NCI-H2196 (cell line): Measurements from ENCODE around the gene SLC22A12.

Experiments used
- DNase-seq: peaks from one replicate; lab custom pipeline; 2025; ENCODE audit not compliant: unreplicated experiment; lab: John Stamatoyannopoulos, UW

The SLC22A12 gene

GRCh38 chr11:64642871-64643255 lies 51.8 kb downstream of the SLC22A12 start:
- no peak for DNase-seq

DNA sequence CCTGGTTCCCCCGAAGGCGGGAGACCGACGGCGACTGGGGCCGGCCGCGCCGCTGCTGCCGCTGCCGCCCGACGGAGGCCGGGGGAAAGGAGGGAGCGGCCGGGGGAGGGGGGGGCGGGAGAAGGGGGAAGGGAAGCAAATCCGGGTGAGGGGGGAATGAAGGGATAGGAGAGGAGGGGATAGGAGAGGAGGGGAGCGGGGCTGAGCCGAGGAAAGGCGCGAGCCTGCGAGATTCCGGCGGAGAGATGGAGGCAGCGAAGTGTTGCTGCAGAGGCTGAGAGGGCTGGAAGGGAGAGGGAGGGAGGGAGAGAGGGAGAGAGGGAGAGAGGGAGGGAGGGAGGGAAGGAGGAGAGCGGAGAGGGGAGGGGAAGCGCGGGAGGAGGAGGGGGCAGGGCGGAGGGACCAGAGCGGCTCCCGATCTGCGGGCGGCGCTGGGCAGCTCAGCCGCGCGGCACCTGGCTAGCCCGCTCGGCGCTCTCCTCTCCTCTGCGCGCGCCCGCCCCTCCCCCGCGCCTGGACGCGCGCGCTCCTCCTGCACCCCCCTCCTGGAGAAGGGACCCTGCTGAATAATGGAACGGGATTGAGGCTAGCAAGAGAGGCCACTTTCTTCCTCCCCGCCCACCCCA lies 52.3 kb downstream of the SLC22A12 start:
- DNase-seq, result peak; percentile 69

DNA sequence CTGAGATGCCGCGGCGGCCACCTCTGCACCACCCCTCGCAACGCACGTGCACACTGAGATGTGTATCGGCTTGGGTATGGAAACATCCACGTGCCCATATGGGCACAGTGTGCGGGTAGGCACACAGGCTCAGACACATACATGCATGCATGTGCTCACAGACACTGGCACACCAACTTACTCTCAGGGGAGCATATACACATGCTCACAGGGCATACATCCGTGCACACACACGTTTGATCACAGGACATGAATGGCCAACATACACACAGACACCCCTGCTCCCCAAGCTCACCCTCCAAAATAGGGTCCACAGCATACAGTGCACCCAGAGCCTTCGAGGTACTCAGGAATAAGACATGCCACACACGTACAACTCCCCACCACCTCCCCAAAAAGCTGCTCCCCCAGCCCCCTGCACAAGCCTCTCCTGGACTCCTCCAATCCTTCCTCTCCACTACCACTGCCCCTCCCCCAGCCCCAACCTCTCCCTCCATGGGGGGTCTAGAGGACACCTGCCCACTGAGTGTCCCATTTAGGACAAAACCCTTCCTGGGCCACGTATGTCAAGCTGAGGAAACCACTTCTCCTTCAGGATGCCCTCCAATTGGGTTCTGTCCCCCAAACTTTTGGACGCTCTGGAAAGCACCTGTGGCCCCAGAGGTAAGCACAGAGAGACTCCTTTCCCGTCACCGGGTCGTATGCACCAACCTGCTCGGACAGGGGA lies 53.1 kb downstream of the SLC22A12 start:
- DNase-seq, result no peak

GRCh38 chr11:64644647-64645275 lies 53.7 kb downstream of the SLC22A12 start:
- DNase-seq, result no peak

GRCh38 chr11:64647019-64647779 lies 56.2 kb downstream of the SLC22A12 start:
- no peak for DNase-seq

DNA sequence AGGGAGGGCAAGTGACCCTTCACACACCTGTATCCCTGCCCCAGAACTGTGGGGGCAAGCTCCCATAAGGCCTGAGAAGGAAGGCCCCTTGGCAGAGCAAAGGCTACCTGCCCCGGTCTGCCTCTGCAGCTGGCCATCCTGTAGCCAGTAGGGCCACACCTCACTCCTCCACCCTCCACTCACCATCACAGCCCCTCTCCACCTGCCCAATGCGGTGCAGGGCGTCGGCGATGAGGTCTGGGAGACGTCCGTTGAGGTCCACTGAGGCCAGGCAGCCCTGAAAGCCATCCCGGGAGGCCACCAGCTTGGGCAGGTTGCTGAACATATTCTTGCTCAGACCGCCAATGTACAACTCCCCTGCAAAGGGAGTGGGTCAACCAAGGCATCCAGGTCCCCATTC lies 57.5 kb downstream of the SLC22A12 start:
- DNase-seq, result no peak

DNA sequence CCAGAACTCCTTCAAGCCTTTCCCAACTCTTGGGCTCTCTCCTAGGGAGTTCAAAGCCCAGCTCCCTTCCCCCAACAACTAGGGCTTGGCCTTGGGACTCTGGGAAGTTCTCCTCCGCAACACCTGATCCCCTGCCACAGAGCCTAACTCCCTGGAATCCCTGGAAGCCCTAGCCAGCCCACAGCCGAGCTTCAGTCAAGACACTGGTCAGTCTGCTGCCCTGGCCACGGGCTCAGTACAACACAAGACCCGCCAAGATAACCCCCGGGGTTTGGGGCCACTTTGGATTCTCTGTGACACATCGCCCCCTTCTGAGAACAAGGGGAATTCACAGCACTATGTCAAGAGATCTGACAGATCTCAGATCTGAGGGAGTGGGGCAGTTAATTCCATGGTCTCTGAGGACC lies 58.3 kb downstream of the SLC22A12 start:
- DNase-seq, result peak; percentile 63

- DNase-seq, result peak; percentile 25
These were observed 60.0 kb downstream of the SLC22A12 start for GRCh38 chr11:64650923-64651523.
